Measurements from ENCODE around the gene PROZ. TPM values are rescaled to one million over a fixed set of nuclear protein-coding genes. Genes with fewer than 3 reads are reported as not detected.

Gene PROZ
- total and polyA plus RNA-seq, 9 of the 15 experiments (the other 6 are each of a cell fraction or from before 2014, with no cell fraction given) = not detected

DNA sequence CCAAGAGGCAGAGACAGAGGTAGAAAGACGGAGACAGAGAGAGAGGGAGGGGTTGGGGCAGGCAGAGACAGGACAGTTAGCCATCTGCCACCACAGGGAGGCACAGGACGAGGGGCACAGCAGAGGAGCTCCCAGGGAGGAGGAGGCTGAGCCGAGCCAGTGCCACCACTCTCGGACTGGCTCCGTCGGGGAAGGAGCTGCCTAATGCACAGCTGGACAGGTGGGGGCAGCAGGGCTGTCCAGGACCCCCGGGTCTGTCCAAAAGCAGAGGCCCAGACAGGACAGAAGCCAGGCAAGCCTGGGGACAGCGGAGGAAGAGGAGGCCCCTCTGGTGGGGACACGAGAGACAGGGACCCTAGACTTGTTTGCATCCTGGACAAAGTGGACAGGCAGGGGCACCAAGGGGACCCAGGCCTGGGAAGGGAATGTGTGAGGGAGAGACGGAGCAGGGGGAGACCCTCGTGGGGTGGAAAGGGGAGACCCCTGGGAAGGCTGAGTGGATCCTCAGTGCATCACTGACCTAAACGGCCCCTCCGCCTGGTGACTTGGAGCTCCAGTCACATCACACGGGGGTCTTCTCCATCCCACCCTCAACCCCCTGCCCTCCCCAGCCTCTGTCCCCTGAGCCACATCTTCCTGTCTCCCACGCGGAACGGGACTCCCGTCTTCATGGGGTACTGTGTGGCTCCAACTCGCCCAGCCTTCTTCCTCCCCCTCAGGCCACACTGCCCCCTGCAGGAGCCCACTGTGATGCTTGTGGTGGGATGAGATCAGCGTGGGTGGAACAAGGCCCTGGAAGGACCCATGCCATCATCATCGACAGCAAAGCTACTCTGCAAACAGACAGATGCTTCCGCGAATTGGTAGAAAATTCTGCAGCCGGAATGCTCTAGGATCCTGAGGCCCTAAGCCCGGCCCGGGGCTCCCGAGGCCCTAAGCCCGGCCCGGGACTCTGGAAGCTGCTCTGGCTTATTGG is 34.9 kb upstream of the PROZ start:
- FAIRE-seq = no peak
- H3K27ac ChIP-seq (ENCODE audit: extremely low read depth, low read depth, low read length) = no peak overlapping the region
- CTCF ChIA-PET (ENCODE audit: low intra/inter-chr PET ratio) = no interaction called here
- H3K4me2 ChIP-seq (ENCODE audit: insufficient read depth, low read length) = no peak overlapping the region
- H3K9ac ChIP-seq (ENCODE audit: insufficient read depth in 1 of 2, low read depth in 2 of 2, low read length in 2 of 2) = no peak overlapping the region
- no peaks in the 10 kb centered on the region for H3K9me3 ChIP-seq (replicated peaks; ENCODE audit: control insufficient read depth, insufficient read depth, low read depth, low read length)
- POLR2A ChIA-PET = no interaction called here
- no peaks in the 10 kb centered on the region for H4K20me1 ChIP-seq (replicated peaks; ENCODE audit: control insufficient read depth, insufficient read depth, low read length)
- peaks cover 0 to 68% of the 10 kb centered on the region in 2 experiments; a peak in 4 of 5 replicates for H3K27me3 ChIP-seq (ENCODE audit: control insufficient read depth in 2 of 2, insufficient read depth in 2 of 2, low read length in 2 of 2)
- in situ Hi-C loops (cut with MboI) (no loop called here), intact Hi-C loops (cut with micrococcal nuclease) (no loop called here)
- no peaks in the 10 kb centered on the region for H3K9me1 ChIP-seq (ENCODE audit: control insufficient read depth, insufficient read depth, low read length)
- no TSS peak for BruUV-seq (replicated peaks)
- H3K36me3 ChIP-seq (ENCODE audit: control insufficient read depth, insufficient read depth, low read length) = no peaks in the 10 kb centered on the region
- H2AFZ ChIP-seq (ENCODE audit: low read depth, low read length) = no peak overlapping the region
- WGBS (ENCODE audit: insufficient coverage, low coverage, missing lambda C conversion rate) = 20% methylated on average over 17 of the region's 29 CpGs
- no peaks in the 10 kb centered on the region for H3K79me2 ChIP-seq (ENCODE audit: control insufficient read depth, insufficient read depth, low read length)
- peaks cover 0 to 16% of the 10 kb centered on the region in 2 experiments; a peak in 2 of 5 replicates for H3K4me1 ChIP-seq (replicated peaks in 1 of 2; ENCODE audit: control insufficient read depth in 2 of 2, insufficient read depth in 2 of 2, low read length in 2 of 2)
- ATAC-seq = peak; percentile 59; the same call in 2 of the 3 replicates
- no peak overlapping the region for H3K4me3 ChIP-seq
- DNase-seq (ENCODE audit: extremely low read depth in 1 of 4, low spot score in 3 of 4) = peak; percentile 23 to 58 (median 40)
- TF ChIP-seq, protein P1, sequence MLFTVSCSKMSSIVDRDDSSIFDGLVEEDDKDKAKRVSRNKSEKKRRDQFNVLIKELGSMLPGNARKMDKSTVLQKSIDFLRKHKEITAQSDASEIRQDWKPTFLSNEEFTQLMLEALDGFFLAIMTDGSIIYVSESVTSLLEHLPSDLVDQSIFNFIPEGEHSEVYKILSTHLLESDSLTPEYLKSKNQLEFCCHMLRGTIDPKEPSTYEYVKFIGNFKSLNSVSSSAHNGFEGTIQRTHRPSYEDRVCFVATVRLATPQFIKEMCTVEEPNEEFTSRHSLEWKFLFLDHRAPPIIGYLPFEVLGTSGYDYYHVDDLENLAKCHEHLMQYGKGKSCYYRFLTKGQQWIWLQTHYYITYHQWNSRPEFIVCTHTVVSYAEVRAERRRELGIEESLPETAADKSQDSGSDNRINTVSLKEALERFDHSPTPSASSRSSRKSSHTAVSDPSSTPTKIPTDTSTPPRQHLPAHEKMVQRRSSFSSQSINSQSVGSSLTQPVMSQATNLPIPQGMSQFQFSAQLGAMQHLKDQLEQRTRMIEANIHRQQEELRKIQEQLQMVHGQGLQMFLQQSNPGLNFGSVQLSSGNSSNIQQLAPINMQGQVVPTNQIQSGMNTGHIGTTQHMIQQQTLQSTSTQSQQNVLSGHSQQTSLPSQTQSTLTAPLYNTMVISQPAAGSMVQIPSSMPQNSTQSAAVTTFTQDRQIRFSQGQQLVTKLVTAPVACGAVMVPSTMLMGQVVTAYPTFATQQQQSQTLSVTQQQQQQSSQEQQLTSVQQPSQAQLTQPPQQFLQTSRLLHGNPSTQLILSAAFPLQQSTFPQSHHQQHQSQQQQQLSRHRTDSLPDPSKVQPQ (CRISPR knock-in tag; IDR thresholded peaks at IDR 0.05; ENCODE audit: borderline replicate concordance) = no peak
- TF ChIP-seq ZNF584 (CRISPR knock-in tag; IDR thresholded peaks at IDR 0.05; ENCODE audit: low read depth) = no peak
- TF ChIP-seq EGR1 (conservative IDR thresholded peaks at IDR 0.05) = peak; percentile 66
- TF ChIP-seq, protein P2, sequence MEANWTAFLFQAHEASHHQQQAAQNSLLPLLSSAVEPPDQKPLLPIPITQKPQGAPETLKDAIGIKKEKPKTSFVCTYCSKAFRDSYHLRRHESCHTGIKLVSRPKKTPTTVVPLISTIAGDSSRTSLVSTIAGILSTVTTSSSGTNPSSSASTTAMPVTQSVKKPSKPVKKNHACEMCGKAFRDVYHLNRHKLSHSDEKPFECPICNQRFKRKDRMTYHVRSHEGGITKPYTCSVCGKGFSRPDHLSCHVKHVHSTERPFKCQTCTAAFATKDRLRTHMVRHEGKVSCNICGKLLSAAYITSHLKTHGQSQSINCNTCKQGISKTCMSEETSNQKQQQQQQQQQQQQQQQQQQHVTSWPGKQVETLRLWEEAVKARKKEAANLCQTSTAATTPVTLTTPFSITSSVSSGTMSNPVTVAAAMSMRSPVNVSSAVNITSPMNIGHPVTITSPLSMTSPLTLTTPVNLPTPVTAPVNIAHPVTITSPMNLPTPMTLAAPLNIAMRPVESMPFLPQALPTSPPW (CRISPR knock-in tag; IDR thresholded peaks at IDR 0.05) = no peak
- TF ChIP-seq, protein P3, sequence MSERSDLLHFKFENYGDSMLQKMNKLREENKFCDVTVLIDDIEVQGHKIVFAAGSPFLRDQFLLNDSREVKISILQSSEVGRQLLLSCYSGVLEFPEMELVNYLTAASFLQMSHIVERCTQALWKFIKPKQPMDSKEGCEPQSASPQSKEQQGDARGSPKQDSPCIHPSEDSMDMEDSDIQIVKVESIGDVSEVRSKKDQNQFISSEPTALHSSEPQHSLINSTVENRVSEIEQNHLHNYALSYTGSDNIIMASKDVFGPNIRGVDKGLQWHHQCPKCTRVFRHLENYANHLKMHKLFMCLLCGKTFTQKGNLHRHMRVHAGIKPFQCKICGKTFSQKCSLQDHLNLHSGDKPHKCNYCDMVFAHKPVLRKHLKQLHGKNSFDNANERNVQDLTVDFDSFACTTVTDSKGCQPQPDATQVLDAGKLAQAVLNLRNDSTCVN (CRISPR knock-in tag; IDR thresholded peaks at IDR 0.05) = no peak
- TF ChIP-seq ZZZ3 (IDR thresholded peaks at IDR 0.05) = no peak
- TF ChIP-seq, protein P4, sequence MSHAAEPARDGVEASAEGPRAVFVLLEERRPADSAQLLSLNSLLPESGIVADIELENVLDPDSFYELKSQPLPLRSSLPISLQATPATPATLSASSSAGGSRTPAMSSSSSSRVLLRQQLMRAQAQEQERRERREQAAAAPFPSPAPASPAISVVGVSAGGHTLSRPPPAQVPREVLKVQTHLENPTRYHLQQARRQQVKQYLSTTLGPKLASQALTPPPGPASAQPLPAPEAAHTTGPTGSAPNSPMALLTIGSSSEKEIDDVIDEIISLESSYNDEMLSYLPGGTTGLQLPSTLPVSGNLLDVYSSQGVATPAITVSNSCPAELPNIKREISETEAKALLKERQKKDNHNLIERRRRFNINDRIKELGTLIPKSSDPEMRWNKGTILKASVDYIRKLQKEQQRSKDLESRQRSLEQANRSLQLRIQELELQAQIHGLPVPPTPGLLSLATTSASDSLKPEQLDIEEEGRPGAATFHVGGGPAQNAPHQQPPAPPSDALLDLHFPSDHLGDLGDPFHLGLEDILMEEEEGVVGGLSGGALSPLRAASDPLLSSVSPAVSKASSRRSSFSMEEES (CRISPR knock-in tag; IDR thresholded peaks at IDR 0.05) = no peak
- no peak for TF ChIP-seq ARHGAP35 (IDR thresholded peaks at IDR 0.05; ENCODE audit: partially characterized antibody)
- TF ChIP-seq, protein P5, sequence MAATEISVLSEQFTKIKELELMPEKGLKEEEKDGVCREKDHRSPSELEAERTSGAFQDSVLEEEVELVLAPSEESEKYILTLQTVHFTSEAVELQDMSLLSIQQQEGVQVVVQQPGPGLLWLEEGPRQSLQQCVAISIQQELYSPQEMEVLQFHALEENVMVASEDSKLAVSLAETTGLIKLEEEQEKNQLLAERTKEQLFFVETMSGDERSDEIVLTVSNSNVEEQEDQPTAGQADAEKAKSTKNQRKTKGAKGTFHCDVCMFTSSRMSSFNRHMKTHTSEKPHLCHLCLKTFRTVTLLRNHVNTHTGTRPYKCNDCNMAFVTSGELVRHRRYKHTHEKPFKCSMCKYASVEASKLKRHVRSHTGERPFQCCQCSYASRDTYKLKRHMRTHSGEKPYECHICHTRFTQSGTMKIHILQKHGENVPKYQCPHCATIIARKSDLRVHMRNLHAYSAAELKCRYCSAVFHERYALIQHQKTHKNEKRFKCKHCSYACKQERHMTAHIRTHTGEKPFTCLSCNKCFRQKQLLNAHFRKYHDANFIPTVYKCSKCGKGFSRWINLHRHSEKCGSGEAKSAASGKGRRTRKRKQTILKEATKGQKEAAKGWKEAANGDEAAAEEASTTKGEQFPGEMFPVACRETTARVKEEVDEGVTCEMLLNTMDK (IDR thresholded peaks at IDR 0.05; ENCODE audit: borderline replicate concordance, insufficient read depth, low read depth, low read length, poor library complexity, severe bottlenecking) = peak; percentile 76
- TF ChIP-seq ZBTB1 (CRISPR knock-in tag; IDR thresholded peaks at IDR 0.05; ENCODE audit: borderline replicate concordance, low read depth) = no peak

All from K562 (cell line).